HepG2 (cell line): Measurements from ENCODE around the gene TNP2. TPM values are rescaled to one million over a fixed set of nuclear protein-coding genes. Genes with fewer than 3 reads are reported as not detected.
A peak's percentile ranks its signal among the peaks of the same experiment; 100 is the strongest.

Source experiments
- ARHGAP35 ChIP-seq: sonication (generic); formaldehyde crosslinking; IDR thresholded peaks from 2 replicates; pipeline ENCODE4 v1.9.0; 2022; ENCODE audit warnings: mild to moderate bottlenecking, inconsistent platforms, moderate library complexity, missing genetic modification reagents, borderline replicate concordance
- ATM ChIP-seq: fragments of 450-650 bp; IDR thresholded peaks from 2 replicates; pipeline ENCODE4 v1.7.1; 2017; ENCODE audit warnings: mild to moderate bottlenecking, borderline replicate concordance
- CREB1 ChIP-seq, 2 experiments: fragments of 450-650 bp in 1 of 2; IDR thresholded peaks; 2 replicates each; pipeline ENCODE4 v1.6.1; 2016 to 2017; ENCODE audit warnings: control low read depth in 1 of 2, mild to moderate bottlenecking in 1 of 2, missing compliant biosample characterization in 1 of 2, missing genetic modification characterization in 1 of 2
- FOXM1 ChIP-seq: sonication (generic); formaldehyde crosslinking; IDR thresholded peaks from 2 replicates; pipeline ENCODE4 v1.5.0; 2020; ENCODE audit warnings: missing genetic modification reagents
- HNRNPUL1 ChIP-seq: fragments of 200-400 bp; formaldehyde crosslinking; IDR thresholded peaks from 2 replicates; pipeline ENCODE4 v1.6.1; 2017; ENCODE audit warnings: low read depth, mild to moderate bottlenecking, low read length, moderate library complexity
- HOXA3 ChIP-seq: sonication (generic); formaldehyde crosslinking; IDR thresholded peaks from 2 replicates; pipeline ENCODE4 v1.5.0; 2020; ENCODE audit warnings: missing genetic modification reagents
- HOXA5 ChIP-seq: sonication (generic); formaldehyde crosslinking; IDR thresholded peaks from 2 replicates; pipeline ENCODE4 v1.4.0; 2020; ENCODE audit warnings: missing genetic modification reagents
- JUND ChIP-seq: sonication (generic); formaldehyde crosslinking; IDR thresholded peaks from 2 replicates; pipeline ENCODE4 v1.8.0; 2022; ENCODE audit warnings: mild to moderate bottlenecking, missing genetic modification reagents
- MAF1 ChIP-seq: sonication (generic); formaldehyde crosslinking; IDR thresholded peaks from 2 replicates; pipeline ENCODE4 v1.5.0; 2020; ENCODE audit warnings: missing genetic modification reagents, borderline replicate concordance
- MAFG ChIP-seq: sonication (generic); formaldehyde crosslinking; IDR thresholded peaks from 2 replicates; pipeline ENCODE4 v1.5.1; 2020; ENCODE audit warnings: mild to moderate bottlenecking, missing genetic modification reagents
- NFATC3 ChIP-seq: sonication (generic); formaldehyde crosslinking; IDR thresholded peaks from 2 replicates; pipeline ENCODE4 v1.5.1; 2020; ENCODE audit warnings: mild to moderate bottlenecking, missing genetic modification reagents
- PAF1 ChIP-seq: IDR thresholded peaks from 2 replicates; pipeline ENCODE4 v1.6.1; 2016; ENCODE audit warnings: missing genetic modification reagents, missing compliant biosample characterization
- REXO4 ChIP-seq: sonication (generic); formaldehyde crosslinking; IDR thresholded peaks from 2 replicates; pipeline ENCODE4 v1.8.0; 2022; ENCODE audit warnings: missing genetic modification reagents, mild to moderate bottlenecking, borderline replicate concordance
- SNRNP70 ChIP-seq: fragments of 200-400 bp; formaldehyde crosslinking; IDR thresholded peaks from 2 replicates; pipeline ENCODE4 v1.6.1; 2017; ENCODE audit warnings: mild to moderate bottlenecking, low read depth, low read length, moderate library complexity
- TBX2 ChIP-seq: sonication (generic); formaldehyde crosslinking; IDR thresholded peaks from 2 replicates; pipeline ENCODE4 v1.5.0; 2020; ENCODE audit warnings: missing genetic modification reagents, mild to moderate bottlenecking, borderline replicate concordance
- YEATS2 ChIP-seq: sonication (generic); formaldehyde crosslinking; IDR thresholded peaks from 2 replicates; pipeline ENCODE4 v1.4.0; 2020; ENCODE audit warnings: missing genetic modification reagents, borderline replicate concordance
- ZBTB1 ChIP-seq: sonication (generic); formaldehyde crosslinking; IDR thresholded peaks from 2 replicates; pipeline ENCODE4 v1.4.0; 2020; ENCODE audit warnings: missing genetic modification reagents, borderline replicate concordance
- ZNF234 ChIP-seq: sonication (generic); formaldehyde crosslinking; conservative IDR thresholded peaks from 2 replicates; pipeline ENCODE4 v1.5.1; 2020; ENCODE audit warnings: mild to moderate bottlenecking, missing genetic modification reagents
- ZNF24 ChIP-seq: fragments of 450-650 bp; IDR thresholded peaks from 2 replicates; pipeline ENCODE4 v1.6.1; 2017; ENCODE audit warnings: antibody characterized with exemption, mild to moderate bottlenecking
- ZNF558 ChIP-seq: sonication (generic); formaldehyde crosslinking; IDR thresholded peaks from 2 replicates; pipeline ENCODE4 v1.9.0; 2022; ENCODE audit warnings: mild to moderate bottlenecking, missing genetic modification reagents, borderline replicate concordance
- ZNF570 ChIP-seq: sonication (generic); formaldehyde crosslinking; IDR thresholded peaks from 2 replicates; pipeline ENCODE4 v1.4.0; 2020; ENCODE audit warnings: mild to moderate bottlenecking, missing genetic modification reagents, borderline replicate concordance
- ZNF891 ChIP-seq: sonication (generic); formaldehyde crosslinking; IDR thresholded peaks from 2 replicates; pipeline ENCODE4 v1.5.0; 2020; ENCODE audit warnings: mild to moderate bottlenecking, missing genetic modification reagents
- ZSCAN29 ChIP-seq: sonication (generic); formaldehyde crosslinking; conservative IDR thresholded peaks from 2 replicates; pipeline ENCODE4 v1.4.0; 2020; ENCODE audit warnings: mild to moderate bottlenecking, missing genetic modification reagents
- polyA plus RNA-seq, 8 experiments: library from polyadenylated mRNA; depleted of rRNA in 3 of 8; stranded (reverse) in 7 of 8; unstranded in 1 of 8; fragments of >200 nt; fragmentation: Illumina TruSeq in 4 of 8; extraction: Trizol in 4 of 8; gene quantifications; 2 replicates each; pipeline versions ENCODE4 v1.2.1 to v1.2.3, GENCODE V29; 2011 to 2016; ENCODE audit warnings: low read depth in 4 of 8, missing spikeins in 1 of 8, mixed read lengths in 1 of 8; ENCODE audit not compliant: insufficient read depth in 1 of 8
- total RNA-seq, 5 experiments: library from RNA; depleted of rRNA; stranded (reverse); fragments of >200 nt; fragmentation: Illumina TruSeq; extraction: Trizol; gene quantifications; 2 replicates each; pipeline ENCODE4 v1.2.3, GENCODE V29; 2016; ENCODE audit warnings: low read depth in 1 of 5
- TF ChIP-seq, protein P1 (sequence below): sonication (generic); formaldehyde crosslinking; conservative IDR thresholded peaks from 2 replicates; pipeline ENCODE4 v1.8.0; 2022; ENCODE audit warnings: missing genetic modification reagents
- TF ChIP-seq, protein P2 (sequence below): sonication (generic); formaldehyde crosslinking; IDR thresholded peaks from 2 replicates; pipeline ENCODE4 v1.4.0; 2020; ENCODE audit warnings: missing genetic modification reagents

TNP2 gene
- total and polyA plus RNA-seq, 2 of the 13 experiments (the other 11 are each of a cell fraction or from before 2014, with no cell fraction given): not detected

DNA sequence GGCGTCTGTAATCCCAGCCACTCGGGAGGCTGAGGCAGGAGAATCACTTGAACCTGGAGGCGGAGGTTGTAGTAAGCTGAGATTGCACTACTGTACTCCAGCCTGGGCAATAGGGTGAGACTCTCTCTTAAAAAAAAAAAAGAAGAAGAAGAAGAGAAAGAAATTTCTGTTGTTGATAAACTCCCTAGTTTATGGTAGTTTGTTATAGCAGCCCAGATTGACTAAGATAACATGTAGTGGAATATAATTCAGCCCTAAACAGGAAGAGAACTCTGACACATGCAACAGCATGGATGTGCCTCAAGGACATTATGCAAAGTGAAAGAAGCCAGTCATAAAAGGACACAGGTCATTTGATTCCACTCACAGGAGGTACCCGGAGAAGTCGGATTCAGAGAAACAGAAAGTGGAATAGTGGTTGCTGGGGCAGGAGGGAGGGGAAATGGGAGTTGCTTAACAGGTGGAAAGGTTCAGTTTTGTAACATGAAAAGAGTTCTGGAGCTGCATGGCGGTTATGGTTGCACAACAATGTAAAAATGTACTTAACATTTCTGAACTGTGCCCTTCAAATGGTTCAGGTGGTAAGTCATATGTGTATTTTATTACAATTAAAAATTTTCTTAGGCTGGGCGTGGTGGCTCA, 38.0 kb upstream of the TNP2 start (continued):
- no peak; the same call in 1 of the 2 replicates for TF ChIP-seq ZNF234 (CRISPR knock-in tag)
- no peak for TF ChIP-seq NFATC3 (CRISPR knock-in tag)
- peak; percentile 91 for TF ChIP-seq ZSCAN29 (CRISPR knock-in tag)
- no peak for TF ChIP-seq REXO4 (CRISPR knock-in tag)
- TF ChIP-seq ZNF570: no peak
- no peak for TF ChIP-seq JUND (CRISPR knock-in tag)
- TF ChIP-seq ZNF24: no peak
- TF ChIP-seq MAFG (CRISPR knock-in tag): no peak
- TF ChIP-seq MAF1: no peak
- no peak for TF ChIP-seq FOXM1
- TF ChIP-seq, protein P1, sequence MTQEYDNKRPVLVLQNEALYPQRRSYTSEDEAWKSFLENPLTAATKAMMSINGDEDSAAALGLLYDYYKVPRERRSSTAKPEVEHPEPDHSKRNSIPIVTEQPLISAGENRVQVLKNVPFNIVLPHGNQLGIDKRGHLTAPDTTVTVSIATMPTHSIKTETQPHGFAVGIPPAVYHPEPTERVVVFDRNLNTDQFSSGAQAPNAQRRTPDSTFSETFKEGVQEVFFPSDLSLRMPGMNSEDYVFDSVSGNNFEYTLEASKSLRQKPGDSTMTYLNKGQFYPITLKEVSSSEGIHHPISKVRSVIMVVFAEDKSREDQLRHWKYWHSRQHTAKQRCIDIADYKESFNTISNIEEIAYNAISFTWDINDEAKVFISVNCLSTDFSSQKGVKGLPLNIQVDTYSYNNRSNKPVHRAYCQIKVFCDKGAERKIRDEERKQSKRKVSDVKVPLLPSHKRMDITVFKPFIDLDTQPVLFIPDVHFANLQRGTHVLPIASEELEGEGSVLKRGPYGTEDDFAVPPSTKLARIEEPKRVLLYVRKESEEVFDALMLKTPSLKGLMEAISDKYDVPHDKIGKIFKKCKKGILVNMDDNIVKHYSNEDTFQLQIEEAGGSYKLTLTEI: no peak
- peak; percentile 74 for TF ChIP-seq TBX2 (CRISPR knock-in tag)
- TF ChIP-seq ARHGAP35 (CRISPR knock-in tag): no peak
- peak; percentile 86 for TF ChIP-seq HOXA3 (CRISPR knock-in tag)
- TF ChIP-seq HNRNPUL1: no peak
- peak; percentile 96; the same call in 1 of the 2 replicates for TF ChIP-seq ATM
- TF ChIP-seq ZNF558 (CRISPR knock-in tag): no peak
- TF ChIP-seq HOXA5 (CRISPR knock-in tag): peak; percentile 78
- no peak for TF ChIP-seq ZBTB1 (CRISPR knock-in tag)
- TF ChIP-seq YEATS2: peak; percentile 82; the same call in 1 of the 2 replicates
- TF ChIP-seq, protein P2, sequence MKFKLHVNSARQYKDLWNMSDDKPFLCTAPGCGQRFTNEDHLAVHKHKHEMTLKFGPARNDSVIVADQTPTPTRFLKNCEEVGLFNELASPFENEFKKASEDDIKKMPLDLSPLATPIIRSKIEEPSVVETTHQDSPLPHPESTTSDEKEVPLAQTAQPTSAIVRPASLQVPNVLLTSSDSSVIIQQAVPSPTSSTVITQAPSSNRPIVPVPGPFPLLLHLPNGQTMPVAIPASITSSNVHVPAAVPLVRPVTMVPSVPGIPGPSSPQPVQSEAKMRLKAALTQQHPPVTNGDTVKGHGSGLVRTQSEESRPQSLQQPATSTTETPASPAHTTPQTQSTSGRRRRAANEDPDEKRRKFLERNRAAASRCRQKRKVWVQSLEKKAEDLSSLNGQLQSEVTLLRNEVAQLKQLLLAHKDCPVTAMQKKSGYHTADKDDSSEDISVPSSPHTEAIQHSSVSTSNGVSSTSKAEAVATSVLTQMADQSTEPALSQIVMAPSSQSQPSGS (CRISPR knock-in tag): peak; percentile 91
- TF ChIP-seq CREB1 (IDR thresholded peaks at IDR 0.05): 0 out of 2 replicates have a peak, but pooled peaks have one; percentile 22
- TF ChIP-seq CREB1 (CRISPR knock-in tag; IDR thresholded peaks at IDR 0.05): no peak
- no peak for TF ChIP-seq SNRNP70
- TF ChIP-seq ZNF891 (CRISPR knock-in tag): no peak
- no peak for TF ChIP-seq PAF1 (CRISPR knock-in tag)
